Measurements from ENCODE around the gene RIT1.

The RIT1 gene

DNA sequence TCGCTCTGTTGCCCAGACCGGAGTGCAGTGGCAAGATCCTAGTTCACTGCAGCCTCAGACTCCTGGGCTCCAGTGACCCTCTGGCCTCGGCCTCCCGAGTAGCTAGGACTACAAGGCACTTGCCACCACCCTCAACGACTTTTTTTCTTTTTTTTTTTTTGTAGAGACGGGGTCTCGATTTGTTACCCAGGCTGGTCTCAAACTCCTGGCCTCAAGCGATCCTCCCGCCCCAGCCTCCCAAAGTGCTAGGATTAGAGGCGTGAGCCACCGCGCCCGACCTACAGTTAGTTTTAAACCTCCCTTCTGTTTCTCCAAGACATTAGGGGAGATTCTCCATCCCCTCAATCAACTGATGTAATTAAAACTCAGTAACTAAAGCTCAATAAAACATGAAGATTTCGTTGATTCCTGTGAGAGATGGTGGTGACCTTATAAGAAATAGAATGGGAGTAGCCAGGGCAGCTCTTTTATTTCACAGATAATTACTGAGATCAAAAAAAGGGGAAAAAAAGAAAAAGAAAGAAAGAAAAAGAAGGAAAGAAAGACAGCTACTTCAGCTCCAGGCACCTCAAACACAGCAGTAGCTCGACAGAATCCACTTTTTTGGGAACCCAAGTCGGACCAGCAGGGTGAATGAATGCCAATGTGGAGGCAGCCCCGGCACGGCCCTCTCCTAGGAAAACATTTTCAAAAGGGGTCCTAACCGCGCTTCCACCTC, 54.7 kb downstream of the RIT1 start:
- DNase-seq (ENCODE audit: low spot score): no peak

DNA sequence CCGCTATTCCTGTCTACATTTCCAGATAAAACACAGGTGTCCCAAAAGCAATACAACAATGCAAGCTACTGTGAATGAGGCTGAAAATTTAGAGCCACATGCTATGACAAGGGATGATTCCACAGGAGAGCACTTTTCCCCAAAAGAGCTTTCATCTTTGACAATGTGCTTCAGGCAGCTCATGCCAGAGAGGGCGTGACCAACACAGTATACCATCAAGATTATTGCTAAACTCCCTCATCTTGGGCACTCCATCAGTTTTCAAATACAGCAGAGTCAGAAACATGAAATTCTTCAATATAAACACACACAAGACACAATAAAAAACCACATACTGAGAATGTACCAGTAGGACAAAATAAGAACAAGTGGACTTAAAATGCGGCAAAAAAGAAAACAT, 60.8 kb downstream of the RIT1 start:
- DNase-seq (ENCODE audit: low spot score): no peak

DNA sequence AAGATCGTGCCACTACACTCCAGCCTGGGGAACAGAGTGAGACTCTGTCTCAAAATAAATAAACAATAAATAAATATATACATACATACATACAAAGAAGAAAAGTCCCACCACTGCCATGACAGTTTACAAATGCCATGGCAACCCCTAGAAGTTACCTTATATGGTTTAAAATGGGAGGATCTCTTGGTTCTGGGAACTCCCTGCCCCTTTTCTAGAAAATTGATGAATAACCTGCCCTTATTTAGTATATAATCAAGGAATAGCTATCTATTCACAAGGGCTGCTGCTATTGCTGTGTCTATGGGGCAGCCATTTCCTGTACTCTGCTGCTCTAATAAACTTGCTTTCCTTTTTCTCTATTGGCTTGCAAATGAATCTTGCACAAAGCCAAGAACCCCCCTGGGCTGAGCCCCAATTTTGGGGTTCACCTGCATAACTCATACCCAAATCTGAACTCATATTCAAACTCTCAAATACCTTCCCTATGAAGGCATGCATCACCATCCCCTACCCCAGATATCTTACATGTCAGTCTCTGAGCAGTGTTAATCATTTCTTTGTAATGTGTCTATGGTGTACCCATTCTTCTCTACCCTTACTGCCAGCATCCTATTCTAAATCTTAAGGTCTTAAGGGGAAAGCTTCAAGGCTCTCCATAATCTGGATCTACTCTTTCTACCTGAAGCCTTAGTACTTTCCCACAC, 63.2 kb downstream of the RIT1 start:
- no peak for DNase-seq (ENCODE audit: low spot score)

Measured in HuH-7 (cell line).